Measurements from ENCODE around the gene HEPN1.

GRCh38 chr11:124873951-124874350 lies 45.1 kb upstream of the HEPN1 start:
- no peak for TF ChIP-seq CTCF (conservative IDR thresholded peaks at IDR 0.05; ENCODE audit: low read depth, low read length)
- no peak for TF ChIP-seq MXI1 (IDR thresholded peaks at IDR 0.05; ENCODE audit: borderline replicate concordance, low read depth, low read length)
- TF ChIP-seq POLR2A (IDR thresholded peaks at IDR 0.05; ENCODE audit: low read depth, low read length): no peak
- TF ChIP-seq, protein P1, sequence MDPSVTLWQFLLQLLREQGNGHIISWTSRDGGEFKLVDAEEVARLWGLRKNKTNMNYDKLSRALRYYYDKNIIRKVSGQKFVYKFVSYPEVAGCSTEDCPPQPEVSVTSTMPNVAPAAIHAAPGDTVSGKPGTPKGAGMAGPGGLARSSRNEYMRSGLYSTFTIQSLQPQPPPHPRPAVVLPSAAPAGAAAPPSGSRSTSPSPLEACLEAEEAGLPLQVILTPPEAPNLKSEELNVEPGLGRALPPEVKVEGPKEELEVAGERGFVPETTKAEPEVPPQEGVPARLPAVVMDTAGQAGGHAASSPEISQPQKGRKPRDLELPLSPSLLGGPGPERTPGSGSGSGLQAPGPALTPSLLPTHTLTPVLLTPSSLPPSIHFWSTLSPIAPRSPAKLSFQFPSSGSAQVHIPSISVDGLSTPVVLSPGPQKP (IDR thresholded peaks at IDR 0.05; ENCODE audit: borderline replicate concordance, low read depth, low read length): no peak
- no peak for TF ChIP-seq CEBPB (IDR thresholded peaks at IDR 0.05; ENCODE audit: low read depth, low read length)
- TF ChIP-seq, protein P2, sequence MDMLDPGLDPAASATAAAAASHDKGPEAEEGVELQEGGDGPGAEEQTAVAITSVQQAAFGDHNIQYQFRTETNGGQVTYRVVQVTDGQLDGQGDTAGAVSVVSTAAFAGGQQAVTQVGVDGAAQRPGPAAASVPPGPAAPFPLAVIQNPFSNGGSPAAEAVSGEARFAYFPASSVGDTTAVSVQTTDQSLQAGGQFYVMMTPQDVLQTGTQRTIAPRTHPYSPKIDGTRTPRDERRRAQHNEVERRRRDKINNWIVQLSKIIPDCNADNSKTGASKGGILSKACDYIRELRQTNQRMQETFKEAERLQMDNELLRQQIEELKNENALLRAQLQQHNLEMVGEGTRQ (IDR thresholded peaks at IDR 0.05; ENCODE audit: low read depth, low read length): no peak
- TF ChIP-seq RCOR1 (IDR thresholded peaks at IDR 0.05; ENCODE audit: insufficient replicate concordance, low read length): no peak
- TF ChIP-seq RAD21 (IDR thresholded peaks at IDR 0.05; ENCODE audit: low read length): no peak

All from IMR-90 (cell line).